KOPT-K1 (cell line): ENCODE results near the gene ZNF280D.
"Not testable (repeated sequence)": the region's sequence is repeated elsewhere in the genome, so short reads cannot be mapped to it uniquely, and the experiment has no call there.

Source experiments
- H3K27ac ChIP-seq: fragments of 200-600 bp; sonication (generic); 2 replicates; pipeline ENCODE4 v1.5.1; 2016; ENCODE audit warnings: antibody characterized with exemption, mild to moderate bottlenecking, low read depth, low read length; ENCODE audit not compliant: poor library complexity, severe bottlenecking
- H3K36me3 ChIP-seq: fragments of 200-600 bp; sonication (generic); 2 replicates; pipeline ENCODE4 v1.5.1; 2017; ENCODE audit warnings: antibody characterized with exemption, mild to moderate bottlenecking, low read length, moderate library complexity; ENCODE audit not compliant: insufficient read depth
- H3K9me3 ChIP-seq: fragments of 200-600 bp; sonication (generic); 2 replicates; pipeline ENCODE4 v1.5.1; 2017; ENCODE audit warnings: antibody characterized with exemption, low read length, mild to moderate bottlenecking; ENCODE audit not compliant: insufficient read depth, poor library complexity, severe bottlenecking

Gene ZNF280D

GRCh38 chr15:56733136-56734012, at the start of gene ZNF280D:
Gene ZNF280D (minus strand): TSS chr15:56733509. CDS start chr15:56707109, 26,400 bp downstream.
- Histone ChIP-seq H3K9me3 (peaks cover 10% of the 10 kb centered on the region), H3K27ac (peak within 1 kb of the TSS; percentile 98), H3K36me3 (no peaks in the 10 kb centered on the region; the same call in 1 of the 2 replicates)

- Histone ChIP-seq H3K36me3 (no peaks in the 10 kb centered on the region), H3K27ac (no peak overlapping the region), H3K9me3 (peaks cover 17% of the 10 kb centered on the region)
Measured at GRCh38 chr15:56782306-56782705, 49.0 kb upstream of the ZNF280D start.

GRCh38 chr15:56781666-56782065, 48.4 kb upstream of the ZNF280D start:
- H3K9me3 ChIP-seq, result peaks cover 17% of the 10 kb centered on the region
- no peaks in the 10 kb centered on the region for H3K36me3 ChIP-seq
- H3K27ac ChIP-seq, result no peak overlapping the region

- H3K27ac ChIP-seq, H3K36me3 ChIP-seq: not testable (repeated sequence)
- peaks cover 17% of the 10 kb centered on the region for H3K9me3 ChIP-seq
Measured at GRCh38 chr15:56780102-56780725, 46.9 kb upstream of the ZNF280D start.

GRCh38 chr15:56779449-56779848, 46.1 kb upstream of the ZNF280D start:
- peaks cover 17% of the 10 kb centered on the region for H3K9me3 ChIP-seq
- H3K27ac ChIP-seq, H3K36me3 ChIP-seq: not testable (repeated sequence)

- Histone ChIP-seq H3K36me3 (no peaks in the 10 kb centered on the region), H3K9me3 (peaks cover 17% of the 10 kb centered on the region), H3K27ac (no peak overlapping the region)
Measured at GRCh38 chr15:56778761-56779160, 45.5 kb upstream of the ZNF280D start.

- Histone ChIP-seq H3K36me3 (no peaks in the 10 kb centered on the region), H3K9me3 (peaks cover 15% of the 10 kb centered on the region), H3K27ac (no peak overlapping the region)
Measured at GRCh38 chr15:56776839-56777238, 43.5 kb upstream of the ZNF280D start.

- Histone ChIP-seq H3K9me3 (peaks cover 9% of the 10 kb centered on the region), H3K27ac (peak overlapping the region; percentile 19), H3K36me3 (no peaks in the 10 kb centered on the region)
Measured at GRCh38 chr15:56775641-56776040, 42.3 kb upstream of the ZNF280D start.

GRCh38 chr15:56774356-56774755, 41.0 kb upstream of the ZNF280D start:
- Histone ChIP-seq H3K9me3 (peaks cover 4% of the 10 kb centered on the region), H3K27ac (peak overlapping the region; percentile 65), H3K36me3 (no peaks in the 10 kb centered on the region)

GRCh38 chr15:56772868-56773639, 39.7 kb upstream of the ZNF280D start:
- peak overlapping the region; percentile 65 for H3K27ac ChIP-seq
- H3K36me3 ChIP-seq, result no peaks in the 10 kb centered on the region
- H3K9me3 ChIP-seq, result peaks cover 4% of the 10 kb centered on the region

GRCh38 chr15:56770173-56770572, 36.9 kb upstream of the ZNF280D start:
- H3K36me3 ChIP-seq, result no peaks in the 10 kb centered on the region
- peaks cover 4% of the 10 kb centered on the region for H3K9me3 ChIP-seq
- no peak overlapping the region for H3K27ac ChIP-seq

- H3K9me3 ChIP-seq, result no peaks in the 10 kb centered on the region
- H3K27ac ChIP-seq, result no peak overlapping the region
- no peaks in the 10 kb centered on the region for H3K36me3 ChIP-seq
Measured at GRCh38 chr15:56767315-56767714, 34.0 kb upstream of the ZNF280D start.

- H3K9me3 ChIP-seq, result no peaks in the 10 kb centered on the region
- H3K36me3 ChIP-seq, result no peaks in the 10 kb centered on the region
- no peak overlapping the region for H3K27ac ChIP-seq
Measured at GRCh38 chr15:56765251-56765650, 31.9 kb upstream of the ZNF280D start.

- Histone ChIP-seq H3K36me3 (no peaks in the 10 kb centered on the region), H3K27ac (no peak overlapping the region), H3K9me3 (no peaks in the 10 kb centered on the region)
Measured at GRCh38 chr15:56763141-56763895, 30.0 kb upstream of the ZNF280D start.
